Gastrocnemius medialis (tissue), 4 donors: ENCODE data around the gene SLC24A3.

ENCODE experiments used
- POLR2A ChIP-seq, 2 donors: fragments of 450-650 bp; IDR thresholded peaks; one replicate each; pipeline ENCODE4 v1.6.1; 2017; ENCODE audit warnings: antibody characterized with exemption in 2 of 2, mild to moderate bottlenecking in 2 of 2, moderate library complexity in 2 of 2
- TF ChIP-seq, protein P1 (sequence below), 5 experiments: fragments of 450-650 bp in 3 of 5; fragments of 200-600 bp in 2 of 5; sonication (generic) in 2 of 5; IDR thresholded peaks in 4 of 5; conservative IDR thresholded peaks in 1 of 5; 1 replicate in 4 of 5; 2 replicates in 1 of 5; pipeline ENCODE4 v1.5.1; 2016 to 2019; ENCODE audit warnings: antibody characterized with exemption in 5 of 5, mild to moderate bottlenecking in 3 of 5, moderate library complexity in 3 of 5

DNA sequence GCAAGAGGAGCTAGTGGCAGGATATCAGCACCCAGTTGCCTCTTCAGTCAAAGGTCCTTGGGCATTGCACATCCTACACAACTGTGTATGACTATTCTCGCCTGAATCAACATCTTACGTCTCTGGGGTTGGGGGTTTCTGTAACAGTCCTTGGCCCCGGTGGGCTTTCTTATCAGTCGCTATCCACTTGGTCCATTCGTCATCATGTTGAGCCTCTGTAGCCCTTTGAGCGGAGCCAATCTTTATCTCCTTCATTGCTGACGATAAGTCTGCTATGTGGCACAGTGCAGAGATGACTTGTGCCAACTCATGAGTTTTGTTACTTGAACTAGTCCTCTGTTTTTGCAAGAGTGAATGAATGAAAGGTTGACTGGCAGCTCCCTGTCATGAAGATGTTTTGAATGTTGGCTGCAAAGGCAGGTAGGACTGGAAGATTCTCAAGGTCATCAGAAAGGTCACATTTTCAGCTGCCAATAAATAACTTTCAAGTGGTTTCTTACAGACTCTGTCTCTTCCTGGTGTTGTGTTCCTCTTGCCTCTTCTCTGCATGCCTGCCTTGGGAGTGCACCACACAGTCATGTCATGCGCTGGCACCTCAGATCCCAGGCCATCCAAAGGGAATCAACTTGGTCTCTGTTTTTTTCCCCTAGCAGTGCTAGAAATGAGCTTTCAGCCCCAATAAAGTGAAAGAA, 238.9 kb downstream of the SLC24A3 start:
- TF ChIP-seq, protein P1, sequence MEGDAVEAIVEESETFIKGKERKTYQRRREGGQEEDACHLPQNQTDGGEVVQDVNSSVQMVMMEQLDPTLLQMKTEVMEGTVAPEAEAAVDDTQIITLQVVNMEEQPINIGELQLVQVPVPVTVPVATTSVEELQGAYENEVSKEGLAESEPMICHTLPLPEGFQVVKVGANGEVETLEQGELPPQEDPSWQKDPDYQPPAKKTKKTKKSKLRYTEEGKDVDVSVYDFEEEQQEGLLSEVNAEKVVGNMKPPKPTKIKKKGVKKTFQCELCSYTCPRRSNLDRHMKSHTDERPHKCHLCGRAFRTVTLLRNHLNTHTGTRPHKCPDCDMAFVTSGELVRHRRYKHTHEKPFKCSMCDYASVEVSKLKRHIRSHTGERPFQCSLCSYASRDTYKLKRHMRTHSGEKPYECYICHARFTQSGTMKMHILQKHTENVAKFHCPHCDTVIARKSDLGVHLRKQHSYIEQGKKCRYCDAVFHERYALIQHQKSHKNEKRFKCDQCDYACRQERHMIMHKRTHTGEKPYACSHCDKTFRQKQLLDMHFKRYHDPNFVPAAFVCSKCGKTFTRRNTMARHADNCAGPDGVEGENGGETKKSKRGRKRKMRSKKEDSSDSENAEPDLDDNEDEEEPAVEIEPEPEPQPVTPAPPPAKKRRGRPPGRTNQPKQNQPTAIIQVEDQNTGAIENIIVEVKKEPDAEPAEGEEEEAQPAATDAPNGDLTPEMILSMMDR (IDR thresholded peaks at IDR 0.05 in 4 of 5, conservative IDR thresholded peaks at IDR 0.05 in 1 of 5): no peak
- no peak for TF ChIP-seq POLR2A (IDR thresholded peaks at IDR 0.05)
